Islet of Langerhans (tissue), 1 donor: ENCODE results near the gene AGRN.
A peak's percentile ranks its signal among the peaks of the same experiment; 100 is the strongest.
"Not testable (repeated sequence)": the region's sequence is repeated elsewhere in the genome, so short reads cannot be mapped to it uniquely, and the experiment has no call there.

Experiments
- FAIRE-seq: peaks from one replicate; lab custom pipeline; 2011; peaks lifted over from hg19 to GRCh38; lab: Jason Lieb, UNC

Gene AGRN

GRCh38 chr1:1092894-1093609 is 73.1 kb downstream of the AGRN start:
- no peak for FAIRE-seq

DNA sequence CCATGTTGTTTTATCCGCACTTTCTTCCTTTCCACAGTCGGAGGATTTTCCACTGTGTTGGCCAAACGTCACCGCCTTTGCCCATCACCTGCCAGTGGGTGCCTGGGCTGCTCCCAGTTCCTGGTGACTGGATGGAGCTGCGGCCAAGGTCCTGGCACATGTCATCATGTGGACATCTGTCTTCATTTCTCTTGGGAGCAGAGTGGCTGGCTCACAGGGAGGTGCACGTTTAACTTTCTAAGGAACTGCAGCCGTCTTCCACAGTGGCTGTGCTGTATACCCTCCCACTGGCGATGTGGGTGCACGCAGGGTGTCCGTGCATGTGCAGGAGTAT is 73.7 kb downstream of the AGRN start:
- no peak for FAIRE-seq

DNA sequence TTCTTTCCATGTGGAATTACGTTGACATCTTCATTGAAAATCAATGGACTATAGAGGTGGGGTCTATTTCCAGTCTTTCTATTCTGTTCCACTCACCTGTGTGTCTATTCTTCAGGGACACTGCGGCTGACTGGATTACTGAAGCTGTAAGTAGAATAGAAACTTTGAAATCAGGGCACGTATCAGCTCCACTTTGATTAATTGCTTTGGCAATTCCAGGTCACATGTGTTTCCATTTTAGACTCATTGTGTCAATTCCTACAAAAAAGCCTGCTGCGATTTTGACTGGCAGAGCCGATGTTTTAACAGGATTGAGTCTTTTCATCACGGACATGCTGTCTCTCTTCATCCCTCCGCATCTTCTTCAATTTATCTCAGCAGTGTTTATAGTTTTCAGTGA is 75.1 kb downstream of the AGRN start:
- no peak for FAIRE-seq

DNA sequence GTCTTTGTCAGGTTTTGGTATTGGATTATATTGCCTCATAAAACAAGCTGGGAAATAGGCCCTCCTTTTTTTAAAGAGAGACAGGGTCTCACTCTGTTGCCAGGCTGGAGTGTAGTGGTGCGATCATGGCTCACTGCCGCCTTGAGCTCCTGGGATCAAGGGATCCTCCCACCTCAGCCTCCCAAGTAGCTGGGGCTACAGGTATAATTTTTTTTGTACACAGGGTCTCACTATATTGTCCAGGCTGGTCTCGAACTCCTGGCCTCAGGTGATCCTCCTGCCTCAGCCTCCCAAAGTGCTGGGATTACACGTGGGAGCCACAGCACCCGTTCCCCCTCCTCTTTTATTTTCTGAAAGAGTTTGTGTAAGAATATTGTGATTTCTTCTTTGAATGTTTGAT is 76.2 kb downstream of the AGRN start:
- not testable (repeated sequence) for FAIRE-seq

DNA sequence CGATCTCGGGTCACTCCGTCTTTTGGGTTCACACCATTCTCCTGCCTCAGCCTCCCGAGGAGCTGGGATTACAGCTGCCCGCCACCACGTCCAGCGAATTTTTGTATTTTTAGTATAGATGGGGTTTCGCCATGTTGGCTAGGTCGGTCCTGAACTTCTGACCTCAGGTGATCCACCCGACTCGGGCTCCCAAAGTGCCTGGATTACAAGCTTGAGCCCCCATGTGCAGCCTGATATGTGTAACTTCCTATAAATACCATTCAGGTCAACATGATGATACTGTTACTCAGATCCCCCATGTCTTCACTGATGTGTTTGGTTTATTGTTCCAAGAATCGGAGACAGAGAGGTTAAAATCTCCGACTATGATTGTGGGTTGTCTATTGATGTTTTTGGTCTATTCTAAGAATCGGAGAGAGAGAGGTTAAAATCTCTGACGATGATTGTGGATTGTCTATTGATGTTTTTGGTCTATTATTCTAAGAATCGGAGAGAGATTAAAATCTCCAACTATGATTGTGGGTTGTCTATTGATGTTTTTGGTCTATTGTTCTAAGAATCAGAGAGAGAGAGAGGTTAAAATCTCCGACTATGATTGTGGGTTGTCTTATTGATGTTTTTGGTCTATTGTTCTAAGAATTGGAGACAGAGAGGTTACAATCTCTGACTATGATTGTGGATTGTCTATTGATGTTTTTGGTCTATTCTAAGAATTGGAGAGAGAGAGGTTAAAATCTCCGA is 78.9 kb downstream of the AGRN start:
- no peak for FAIRE-seq

- FAIRE-seq, result peak; percentile 68
These were observed 79.7 kb downstream of the AGRN start for GRCh38 chr1:1099506-1100183.

- FAIRE-seq, result no peak
These were observed 80.4 kb downstream of the AGRN start for GRCh38 chr1:1100296-1100695.

DNA sequence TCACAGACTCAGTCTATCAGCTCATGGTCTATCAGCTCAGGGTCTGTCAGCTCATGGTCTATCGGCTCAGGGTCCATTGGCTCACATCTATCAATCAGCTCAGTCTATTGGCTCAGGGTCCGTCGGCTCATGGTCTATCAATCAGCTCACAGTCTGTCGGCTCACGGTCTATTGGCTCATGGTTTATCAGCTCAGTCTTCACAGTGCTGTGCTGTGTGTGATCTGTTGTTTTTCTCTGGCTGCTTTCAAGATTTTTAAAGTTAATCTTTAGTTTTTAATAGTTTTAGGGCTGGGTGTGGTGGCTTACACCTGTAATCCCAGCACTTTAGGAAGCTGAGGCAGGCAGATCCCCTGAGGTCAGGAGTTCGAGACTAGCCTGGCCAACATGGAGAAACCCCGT is 81.6 kb downstream of the AGRN start:
- FAIRE-seq, result no peak

GRCh38 chr1:1104152-1104551 is 84.2 kb downstream of the AGRN start:
- FAIRE-seq, result not testable (repeated sequence)
